ENCODE results near the gene EPHB2. TPM values are rescaled to one million over a fixed set of nuclear protein-coding genes. Genes with fewer than 3 reads are reported as not detected.

Gene EPHB2
- total RNA-seq, 1 experiment from 2014 or later: 18.5 TPM

DNA sequence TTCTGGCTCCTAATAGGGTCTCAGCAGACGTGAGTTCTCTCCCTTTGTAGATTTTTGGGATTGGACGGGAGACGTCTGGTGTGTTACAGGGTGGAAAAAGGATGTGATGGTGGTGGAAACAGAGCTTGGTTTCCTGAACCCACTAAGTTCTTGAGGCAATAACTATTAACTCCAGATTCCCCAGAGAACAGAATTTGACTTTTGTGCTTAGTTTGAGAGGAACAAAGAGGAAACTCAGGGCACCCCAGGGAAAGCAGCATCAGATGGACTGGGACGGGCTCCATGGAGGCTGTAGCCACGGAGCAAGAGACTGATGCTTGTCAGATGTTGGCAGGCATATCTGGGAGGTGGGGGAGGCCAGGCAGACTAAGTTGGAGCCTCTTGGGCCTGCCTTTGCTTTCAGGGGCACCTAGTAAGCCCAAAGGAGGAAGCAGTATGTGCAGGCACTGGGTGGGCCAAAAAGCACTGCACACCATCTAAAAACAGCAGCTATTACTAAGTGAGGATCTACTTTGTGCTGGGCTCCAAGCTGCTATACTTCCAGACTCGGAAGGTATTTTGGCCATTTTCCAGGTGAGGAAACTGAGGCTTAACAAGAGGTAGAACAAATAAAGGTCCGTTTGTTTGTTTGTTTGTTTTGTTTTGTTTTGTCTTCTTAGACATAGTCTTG lies 66.9 kb downstream of the EPHB2 start (continued):
- TF ChIP-seq, protein P1, sequence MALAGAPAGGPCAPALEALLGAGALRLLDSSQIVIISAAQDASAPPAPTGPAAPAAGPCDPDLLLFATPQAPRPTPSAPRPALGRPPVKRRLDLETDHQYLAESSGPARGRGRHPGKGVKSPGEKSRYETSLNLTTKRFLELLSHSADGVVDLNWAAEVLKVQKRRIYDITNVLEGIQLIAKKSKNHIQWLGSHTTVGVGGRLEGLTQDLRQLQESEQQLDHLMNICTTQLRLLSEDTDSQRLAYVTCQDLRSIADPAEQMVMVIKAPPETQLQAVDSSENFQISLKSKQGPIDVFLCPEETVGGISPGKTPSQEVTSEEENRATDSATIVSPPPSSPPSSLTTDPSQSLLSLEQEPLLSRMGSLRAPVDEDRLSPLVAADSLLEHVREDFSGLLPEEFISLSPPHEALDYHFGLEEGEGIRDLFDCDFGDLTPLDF (CRISPR knock-in tag; IDR thresholded peaks at IDR 0.05): no peak
- TF ChIP-seq, protein P2, sequence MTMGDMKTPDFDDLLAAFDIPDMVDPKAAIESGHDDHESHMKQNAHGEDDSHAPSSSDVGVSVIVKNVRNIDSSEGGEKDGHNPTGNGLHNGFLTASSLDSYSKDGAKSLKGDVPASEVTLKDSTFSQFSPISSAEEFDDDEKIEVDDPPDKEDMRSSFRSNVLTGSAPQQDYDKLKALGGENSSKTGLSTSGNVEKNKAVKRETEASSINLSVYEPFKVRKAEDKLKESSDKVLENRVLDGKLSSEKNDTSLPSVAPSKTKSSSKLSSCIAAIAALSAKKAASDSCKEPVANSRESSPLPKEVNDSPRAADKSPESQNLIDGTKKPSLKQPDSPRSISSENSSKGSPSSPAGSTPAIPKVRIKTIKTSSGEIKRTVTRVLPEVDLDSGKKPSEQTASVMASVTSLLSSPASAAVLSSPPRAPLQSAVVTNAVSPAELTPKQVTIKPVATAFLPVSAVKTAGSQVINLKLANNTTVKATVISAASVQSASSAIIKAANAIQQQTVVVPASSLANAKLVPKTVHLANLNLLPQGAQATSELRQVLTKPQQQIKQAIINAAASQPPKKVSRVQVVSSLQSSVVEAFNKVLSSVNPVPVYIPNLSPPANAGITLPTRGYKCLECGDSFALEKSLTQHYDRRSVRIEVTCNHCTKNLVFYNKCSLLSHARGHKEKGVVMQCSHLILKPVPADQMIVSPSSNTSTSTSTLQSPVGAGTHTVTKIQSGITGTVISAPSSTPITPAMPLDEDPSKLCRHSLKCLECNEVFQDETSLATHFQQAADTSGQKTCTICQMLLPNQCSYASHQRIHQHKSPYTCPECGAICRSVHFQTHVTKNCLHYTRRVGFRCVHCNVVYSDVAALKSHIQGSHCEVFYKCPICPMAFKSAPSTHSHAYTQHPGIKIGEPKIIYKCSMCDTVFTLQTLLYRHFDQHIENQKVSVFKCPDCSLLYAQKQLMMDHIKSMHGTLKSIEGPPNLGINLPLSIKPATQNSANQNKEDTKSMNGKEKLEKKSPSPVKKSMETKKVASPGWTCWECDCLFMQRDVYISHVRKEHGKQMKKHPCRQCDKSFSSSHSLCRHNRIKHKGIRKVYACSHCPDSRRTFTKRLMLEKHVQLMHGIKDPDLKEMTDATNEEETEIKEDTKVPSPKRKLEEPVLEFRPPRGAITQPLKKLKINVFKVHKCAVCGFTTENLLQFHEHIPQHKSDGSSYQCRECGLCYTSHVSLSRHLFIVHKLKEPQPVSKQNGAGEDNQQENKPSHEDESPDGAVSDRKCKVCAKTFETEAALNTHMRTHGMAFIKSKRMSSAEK (CRISPR knock-in tag; IDR thresholded peaks at IDR 0.05; ENCODE audit: borderline replicate concordance): no peak
- TF ChIP-seq, protein P3, sequence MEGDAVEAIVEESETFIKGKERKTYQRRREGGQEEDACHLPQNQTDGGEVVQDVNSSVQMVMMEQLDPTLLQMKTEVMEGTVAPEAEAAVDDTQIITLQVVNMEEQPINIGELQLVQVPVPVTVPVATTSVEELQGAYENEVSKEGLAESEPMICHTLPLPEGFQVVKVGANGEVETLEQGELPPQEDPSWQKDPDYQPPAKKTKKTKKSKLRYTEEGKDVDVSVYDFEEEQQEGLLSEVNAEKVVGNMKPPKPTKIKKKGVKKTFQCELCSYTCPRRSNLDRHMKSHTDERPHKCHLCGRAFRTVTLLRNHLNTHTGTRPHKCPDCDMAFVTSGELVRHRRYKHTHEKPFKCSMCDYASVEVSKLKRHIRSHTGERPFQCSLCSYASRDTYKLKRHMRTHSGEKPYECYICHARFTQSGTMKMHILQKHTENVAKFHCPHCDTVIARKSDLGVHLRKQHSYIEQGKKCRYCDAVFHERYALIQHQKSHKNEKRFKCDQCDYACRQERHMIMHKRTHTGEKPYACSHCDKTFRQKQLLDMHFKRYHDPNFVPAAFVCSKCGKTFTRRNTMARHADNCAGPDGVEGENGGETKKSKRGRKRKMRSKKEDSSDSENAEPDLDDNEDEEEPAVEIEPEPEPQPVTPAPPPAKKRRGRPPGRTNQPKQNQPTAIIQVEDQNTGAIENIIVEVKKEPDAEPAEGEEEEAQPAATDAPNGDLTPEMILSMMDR (IDR thresholded peaks at IDR 0.05): no peak
- TF ChIP-seq NFATC4 (CRISPR knock-in tag; IDR thresholded peaks at IDR 0.05) (no peak), FOXP1 (CRISPR knock-in tag; IDR thresholded peaks at IDR 0.05; ENCODE audit: borderline replicate concordance) (no peak), ZNF425 (CRISPR knock-in tag; conservative IDR thresholded peaks at IDR 0.05) (no peak), TCF7 (CRISPR knock-in tag; IDR thresholded peaks at IDR 0.05; ENCODE audit: low read depth) (no peak), ZNF232 (CRISPR knock-in tag; IDR thresholded peaks at IDR 0.05) (no peak), OVOL2 (CRISPR knock-in tag; IDR thresholded peaks at IDR 0.05; ENCODE audit: borderline replicate concordance) (no peak)
- TF ChIP-seq, protein P4, sequence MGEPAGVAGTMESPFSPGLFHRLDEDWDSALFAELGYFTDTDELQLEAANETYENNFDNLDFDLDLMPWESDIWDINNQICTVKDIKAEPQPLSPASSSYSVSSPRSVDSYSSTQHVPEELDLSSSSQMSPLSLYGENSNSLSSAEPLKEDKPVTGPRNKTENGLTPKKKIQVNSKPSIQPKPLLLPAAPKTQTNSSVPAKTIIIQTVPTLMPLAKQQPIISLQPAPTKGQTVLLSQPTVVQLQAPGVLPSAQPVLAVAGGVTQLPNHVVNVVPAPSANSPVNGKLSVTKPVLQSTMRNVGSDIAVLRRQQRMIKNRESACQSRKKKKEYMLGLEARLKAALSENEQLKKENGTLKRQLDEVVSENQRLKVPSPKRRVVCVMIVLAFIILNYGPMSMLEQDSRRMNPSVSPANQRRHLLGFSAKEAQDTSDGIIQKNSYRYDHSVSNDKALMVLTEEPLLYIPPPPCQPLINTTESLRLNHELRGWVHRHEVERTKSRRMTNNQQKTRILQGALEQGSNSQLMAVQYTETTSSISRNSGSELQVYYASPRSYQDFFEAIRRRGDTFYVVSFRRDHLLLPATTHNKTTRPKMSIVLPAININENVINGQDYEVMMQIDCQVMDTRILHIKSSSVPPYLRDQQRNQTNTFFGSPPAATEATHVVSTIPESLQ (CRISPR knock-in tag; IDR thresholded peaks at IDR 0.05): no peak

DNA sequence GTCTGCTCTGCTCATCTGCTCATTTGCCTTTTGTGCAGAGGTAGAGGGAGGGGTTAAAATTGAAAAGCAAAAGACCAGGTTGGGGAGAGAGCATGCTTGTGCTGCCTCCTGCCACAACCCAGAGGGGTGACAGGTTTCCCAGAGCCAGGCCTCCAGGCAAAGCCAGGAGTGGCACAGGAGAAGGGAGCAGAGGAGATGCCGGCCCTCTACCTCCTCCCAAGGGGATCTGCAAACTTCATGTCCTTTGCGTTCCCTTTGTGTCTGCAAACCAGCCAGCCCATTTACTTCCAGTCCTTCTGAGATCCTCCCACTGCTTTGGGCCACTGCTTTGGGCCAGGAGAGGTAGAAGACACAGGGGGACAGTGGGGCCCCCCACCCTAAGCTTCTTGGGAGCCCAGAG lies 67.8 kb downstream of the EPHB2 start:
- CTCF ChIA-PET: no interaction called here
- H3K4me3 Mint-ChIP-seq: no peak overlapping the region
- H3K27ac Mint-ChIP-seq: no peak overlapping the region
- H3K4me1 Mint-ChIP-seq: peaks cover 22% of the 10 kb centered on the region
- ATAC-seq (peak; percentile 8; the same call in 1 of the 2 replicates), DNase-seq (ENCODE audit: low spot score) (no peak)
- H3K9me3 Mint-ChIP-seq: no peaks in the 10 kb centered on the region
- no peaks in the 10 kb centered on the region for H3K36me3 Mint-ChIP-seq
- POLR2A ChIA-PET: no interaction called here
- TF ChIP-seq, protein P5, sequence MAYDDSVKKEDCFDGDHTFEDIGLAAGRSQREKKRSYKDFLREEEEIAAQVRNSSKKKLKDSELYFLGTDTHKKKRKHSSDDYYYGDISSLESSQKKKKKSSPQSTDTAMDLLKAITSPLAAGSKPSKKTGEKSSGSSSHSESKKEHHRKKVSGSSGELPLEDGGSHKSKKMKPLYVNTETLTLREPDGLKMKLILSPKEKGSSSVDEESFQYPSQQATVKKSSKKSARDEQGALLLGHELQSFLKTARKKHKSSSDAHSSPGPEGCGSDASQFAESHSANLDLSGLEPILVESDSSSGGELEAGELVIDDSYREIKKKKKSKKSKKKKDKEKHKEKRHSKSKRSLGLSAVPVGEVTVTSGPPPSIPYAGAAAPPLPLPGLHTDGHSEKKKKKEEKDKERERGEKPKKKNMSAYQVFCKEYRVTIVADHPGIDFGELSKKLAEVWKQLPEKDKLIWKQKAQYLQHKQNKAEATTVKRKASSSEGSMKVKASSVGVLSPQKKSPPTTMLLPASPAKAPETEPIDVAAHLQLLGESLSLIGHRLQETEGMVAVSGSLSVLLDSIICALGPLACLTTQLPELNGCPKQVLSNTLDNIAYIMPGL (CRISPR knock-in tag; IDR thresholded peaks at IDR 0.05): no peak
- TF ChIP-seq ETV6 (CRISPR knock-in tag; IDR thresholded peaks at IDR 0.05) (no peak), NFATC4 (CRISPR knock-in tag; IDR thresholded peaks at IDR 0.05) (no peak), PREB (CRISPR knock-in tag; IDR thresholded peaks at IDR 0.05; ENCODE audit: borderline replicate concordance) (no peak), KAT7 (CRISPR knock-in tag; IDR thresholded peaks at IDR 0.05; ENCODE audit: borderline replicate concordance) (no peak)
- H3K27me3 Mint-ChIP-seq (ENCODE audit: low read depth): no peaks in the 10 kb centered on the region
